DOHH2 (cell line): ENCODE results near the gene ACP2.

Source experiments
- CTCF ChIP-seq: fragments of 200-600 bp; sonication (generic); IDR thresholded peaks from one replicate; pipeline ENCODE4 v1.5.1; 2014; ENCODE audit warnings: antibody characterized with exemption, mild to moderate bottlenecking, low read depth, low read length; ENCODE audit not compliant: poor library complexity, severe bottlenecking
- EZH2phosphoT487 ChIP-seq: fragments of 200-600 bp; sonication (generic); IDR thresholded peaks from 2 replicates; pipeline ENCODE4 v1.6.1; 2017; ENCODE audit warnings: borderline replicate concordance, mild to moderate bottlenecking, antibody characterized with exemption, low read length, moderate library complexity, mixed read lengths

GRCh38 chr11:47284151-47284550 is 35.5 kb upstream of the ACP2 start:
- TF ChIP-seq CTCF: no peak
- no peak for TF ChIP-seq EZH2phosphoT487
